ENCODE data around the gene LEMD3. TPM values are rescaled to one million over a fixed set of nuclear protein-coding genes. Genes with fewer than 3 reads are reported as not detected.

The LEMD3 gene
- total and polyA plus RNA-seq, 2 of the 8 experiments (the other 6 are each of a cell fraction or from before 2014, with no cell fraction given) = 5.8 to 33.2 TPM

DNA sequence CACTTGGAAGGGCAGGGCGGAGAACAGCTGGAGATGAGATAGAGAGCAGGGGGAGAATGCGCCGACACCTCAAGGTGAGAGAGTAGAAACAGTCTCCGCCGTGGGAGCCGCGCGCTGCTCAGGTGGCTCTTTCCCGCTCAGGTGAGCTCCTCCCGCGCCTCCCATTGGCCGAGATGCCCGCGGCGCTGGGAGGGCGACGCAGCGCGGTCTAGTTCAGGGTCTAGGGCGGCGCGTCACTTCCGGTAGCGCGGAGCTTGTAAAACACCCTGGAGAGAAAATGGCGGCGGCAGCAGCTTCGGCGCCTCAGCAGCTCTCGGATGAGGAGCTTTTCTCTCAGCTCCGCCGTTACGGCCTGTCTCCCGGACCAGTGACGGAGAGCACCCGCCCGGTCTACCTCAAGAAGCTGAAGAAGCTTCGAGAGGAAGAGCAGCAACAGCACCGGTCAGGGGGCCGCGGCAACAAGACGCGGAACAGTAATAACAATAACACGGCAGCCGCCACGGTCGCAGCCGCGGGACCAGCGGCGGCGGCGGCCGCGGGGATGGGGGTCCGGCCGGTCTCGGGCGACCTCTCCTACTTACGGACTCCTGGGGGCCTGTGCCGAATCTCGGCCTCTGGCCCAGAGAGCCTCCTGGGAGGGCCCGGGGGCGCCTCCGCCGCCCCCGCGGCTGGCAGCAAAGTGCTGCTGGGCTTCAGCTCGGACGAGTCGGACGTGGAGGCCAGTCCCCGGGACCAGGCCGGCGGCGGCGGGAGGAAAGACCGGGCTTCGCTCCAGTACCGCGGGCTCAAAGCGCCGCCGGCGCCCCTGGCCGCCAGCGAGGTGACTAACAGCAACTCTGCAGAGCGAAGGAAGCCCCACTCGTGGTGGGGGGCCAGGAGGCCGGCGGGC, at the start of gene LEMD3 (continued):
- TF ChIP-seq CTBP2 (IDR thresholded peaks at IDR 0.05; ENCODE audit: borderline replicate concordance, insufficient read depth, insufficient read length, low read length) (no peak), CHD2 (IDR thresholded peaks at IDR 0.05; ENCODE audit: low read length) (peak; percentile 61; the same call in 1 of the 2 replicates), KDM1A (IDR thresholded peaks at IDR 0.05; ENCODE audit: borderline replicate concordance, low read length) (no peak), NRF1 (IDR thresholded peaks at IDR 0.05; ENCODE audit: low read depth, low read length) (no peak), CBX8 (IDR thresholded peaks at IDR 0.05; ENCODE audit: borderline replicate concordance, low read depth, low read length) (no peak), SIN3A (conservative IDR thresholded peaks at IDR 0.05 in 1 of 2, IDR thresholded peaks at IDR 0.05 in 1 of 2; ENCODE audit: low read depth in 1 of 2, low read length in 2 of 2) (peak; percentile 59 to 85; a peak in 2 of 4 replicates), BACH1 (IDR thresholded peaks at IDR 0.05; ENCODE audit: low read length) (no peak), GABPA (IDR thresholded peaks at IDR 0.05; ENCODE audit: borderline replicate concordance, insufficient read depth, low read length) (peak; percentile 84), SP2 (IDR thresholded peaks at IDR 0.05; ENCODE audit: low read length) (no peak), RNF2 (IDR thresholded peaks at IDR 0.05; ENCODE audit: borderline replicate concordance, low read depth, low read length, missing control alignments, poor library complexity, severe bottlenecking) (no peak), TEAD4 (IDR thresholded peaks at IDR 0.05; ENCODE audit: low read depth, low read length) (peak; percentile 81), SP1 (IDR thresholded peaks at IDR 0.05; ENCODE audit: low read depth, low read length) (peak; percentile 73; the same call in 1 of the 2 replicates), FOSL1 (IDR thresholded peaks at IDR 0.05; ENCODE audit: insufficient read depth, low read depth, low read length) (no peak), EGR1 (IDR thresholded peaks at IDR 0.05; ENCODE audit: borderline replicate concordance, low read depth, low read length) (no peak), JUN (IDR thresholded peaks at IDR 0.05; ENCODE audit: low read depth, low read length) (no peak), RFX5 (IDR thresholded peaks at IDR 0.05; ENCODE audit: borderline replicate concordance, low read depth, low read length) (no peak), RBBP5 (IDR thresholded peaks at IDR 0.05; ENCODE audit: borderline replicate concordance, low read depth, low read length) (peak; percentile 94; the same call in 1 of the 2 replicates), RXRA (IDR thresholded peaks at IDR 0.05; ENCODE audit: insufficient read depth, low read depth, low read length) (no peak)
- TF ChIP-seq, protein P1, sequence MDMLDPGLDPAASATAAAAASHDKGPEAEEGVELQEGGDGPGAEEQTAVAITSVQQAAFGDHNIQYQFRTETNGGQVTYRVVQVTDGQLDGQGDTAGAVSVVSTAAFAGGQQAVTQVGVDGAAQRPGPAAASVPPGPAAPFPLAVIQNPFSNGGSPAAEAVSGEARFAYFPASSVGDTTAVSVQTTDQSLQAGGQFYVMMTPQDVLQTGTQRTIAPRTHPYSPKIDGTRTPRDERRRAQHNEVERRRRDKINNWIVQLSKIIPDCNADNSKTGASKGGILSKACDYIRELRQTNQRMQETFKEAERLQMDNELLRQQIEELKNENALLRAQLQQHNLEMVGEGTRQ (IDR thresholded peaks at IDR 0.05; ENCODE audit: low read length) = peak; percentile 75
- TF ChIP-seq, protein P2, sequence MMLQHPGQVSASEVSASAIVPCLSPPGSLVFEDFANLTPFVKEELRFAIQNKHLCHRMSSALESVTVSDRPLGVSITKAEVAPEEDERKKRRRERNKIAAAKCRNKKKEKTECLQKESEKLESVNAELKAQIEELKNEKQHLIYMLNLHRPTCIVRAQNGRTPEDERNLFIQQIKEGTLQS (IDR thresholded peaks at IDR 0.05; ENCODE audit: insufficient read depth, low read depth, low read length) = peak; percentile 39; the same call in 1 of the 2 replicates

All from H1 (cell line).